ENCODE data around the gene SMTNL1. TPM values are rescaled to one million over a fixed set of nuclear protein-coding genes. Genes with fewer than 3 reads are reported as not detected.

The SMTNL1 gene
- total RNA-seq, 4 donors from 2014 or later: not detected

DNA sequence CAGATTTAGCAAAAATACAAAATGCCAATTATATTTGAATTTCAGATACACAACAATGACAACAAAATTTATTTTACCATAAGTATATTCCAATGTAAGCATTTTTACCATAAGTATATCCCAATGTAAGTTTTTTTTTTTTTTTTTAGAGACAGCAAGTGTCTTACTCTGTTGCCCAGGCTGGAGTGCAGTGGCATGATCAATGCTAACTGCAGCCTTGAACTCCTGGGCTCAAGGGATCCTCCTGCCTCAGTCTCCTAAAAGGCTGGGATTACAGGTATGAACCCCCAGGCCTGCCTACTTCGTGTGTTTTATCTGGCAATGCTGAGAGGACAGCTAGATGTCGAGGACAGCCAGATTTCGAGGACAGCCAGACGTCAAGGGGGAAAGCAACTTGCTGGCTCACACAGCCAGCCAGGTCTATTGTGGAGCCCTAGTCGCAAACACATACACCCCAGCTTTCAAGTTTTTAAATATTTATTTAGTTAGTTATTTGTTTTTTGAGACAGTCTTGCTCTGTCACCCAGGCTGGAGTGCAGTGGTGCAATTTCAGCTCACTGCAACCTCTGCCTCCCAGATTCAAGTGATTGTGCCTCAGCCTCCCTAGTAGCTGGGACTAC is 59.0 kb downstream of the SMTNL1 start:
- DNase-seq: no peak
- H3K4me1 ChIP-seq: peaks cover 6 to 35% (median 11%) of the 10 kb centered on the region in 3 donors
- H3K27ac ChIP-seq: peak overlapping the region; percentile 80 to 97 (median 92)
- no peak for TF ChIP-seq POLR2A (IDR thresholded peaks at IDR 0.05)
- TF ChIP-seq, protein P1, sequence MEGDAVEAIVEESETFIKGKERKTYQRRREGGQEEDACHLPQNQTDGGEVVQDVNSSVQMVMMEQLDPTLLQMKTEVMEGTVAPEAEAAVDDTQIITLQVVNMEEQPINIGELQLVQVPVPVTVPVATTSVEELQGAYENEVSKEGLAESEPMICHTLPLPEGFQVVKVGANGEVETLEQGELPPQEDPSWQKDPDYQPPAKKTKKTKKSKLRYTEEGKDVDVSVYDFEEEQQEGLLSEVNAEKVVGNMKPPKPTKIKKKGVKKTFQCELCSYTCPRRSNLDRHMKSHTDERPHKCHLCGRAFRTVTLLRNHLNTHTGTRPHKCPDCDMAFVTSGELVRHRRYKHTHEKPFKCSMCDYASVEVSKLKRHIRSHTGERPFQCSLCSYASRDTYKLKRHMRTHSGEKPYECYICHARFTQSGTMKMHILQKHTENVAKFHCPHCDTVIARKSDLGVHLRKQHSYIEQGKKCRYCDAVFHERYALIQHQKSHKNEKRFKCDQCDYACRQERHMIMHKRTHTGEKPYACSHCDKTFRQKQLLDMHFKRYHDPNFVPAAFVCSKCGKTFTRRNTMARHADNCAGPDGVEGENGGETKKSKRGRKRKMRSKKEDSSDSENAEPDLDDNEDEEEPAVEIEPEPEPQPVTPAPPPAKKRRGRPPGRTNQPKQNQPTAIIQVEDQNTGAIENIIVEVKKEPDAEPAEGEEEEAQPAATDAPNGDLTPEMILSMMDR (IDR thresholded peaks at IDR 0.05): no peak
- intact Hi-C loops (cut with DNase I): no loop called here
- H3K27me3 ChIP-seq: no peaks in the 10 kb centered on the region
- H3K9me3 ChIP-seq: no peaks in the 10 kb centered on the region
- WGBS, 2 donors: 63 to 75% methylated on average over 2 of the region's 5 CpGs
- H3K36me3 ChIP-seq: no peaks in the 10 kb centered on the region
- no peak overlapping the region for H3K4me3 ChIP-seq

DNA sequence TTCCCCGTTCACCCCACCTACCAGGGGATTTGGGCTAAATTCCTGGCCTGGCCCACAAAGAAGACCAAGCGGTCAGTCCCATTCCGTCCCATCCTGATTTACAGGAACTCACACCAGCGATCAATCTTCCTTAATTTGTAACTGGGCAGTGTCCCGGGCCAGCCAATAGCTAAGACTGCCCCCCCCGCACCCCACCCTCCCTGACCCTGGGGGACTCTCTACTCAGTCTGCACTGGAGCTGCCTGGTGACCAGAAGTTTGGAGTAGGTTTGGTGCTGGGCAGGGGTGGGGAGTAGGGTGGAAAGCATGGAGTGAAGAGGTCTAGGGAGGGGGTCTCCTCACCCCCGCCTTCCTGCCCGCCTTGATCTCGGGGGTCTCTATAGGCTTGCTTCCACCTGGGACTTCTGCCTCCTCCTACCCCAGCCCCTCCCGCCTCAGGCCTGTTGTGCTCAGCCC is 60.1 kb downstream of the SMTNL1 start, which contains the start of gene SERPING1:
Gene SERPING1, plus strand, starts transcription at position 225 of the 455 bp plus-strand sequence. CDS start 586 bp downstream, outside the sequence.
- no peak for DNase-seq
- H3K4me3 ChIP-seq: peak within 1 kb of the TSS; percentile 37 to 70 (median 62)
- H3K27me3 ChIP-seq: no peaks in the 10 kb centered on the region
- whole genome bisulfite sequencing, 2 donors: 30 to 35% methylated on average over 6 to 8 of the region's 10 CpGs
- TF ChIP-seq POLR2A (IDR thresholded peaks at IDR 0.05): peak in 1 of 4 donors; percentile 43
- TF ChIP-seq, protein P1 (IDR thresholded peaks at IDR 0.05): no peak
- H3K36me3 ChIP-seq: no peaks in the 10 kb centered on the region
- no peaks in the 10 kb centered on the region for H3K9me3 ChIP-seq
- H3K27ac ChIP-seq: peak within 1 kb of the TSS; percentile 80 to 97 (median 92)
- intact Hi-C loops (cut with DNase I): no loop called here
- H3K4me1 ChIP-seq: peaks cover 6 to 35% (median 11%) of the 10 kb centered on the region in 3 donors

DNA sequence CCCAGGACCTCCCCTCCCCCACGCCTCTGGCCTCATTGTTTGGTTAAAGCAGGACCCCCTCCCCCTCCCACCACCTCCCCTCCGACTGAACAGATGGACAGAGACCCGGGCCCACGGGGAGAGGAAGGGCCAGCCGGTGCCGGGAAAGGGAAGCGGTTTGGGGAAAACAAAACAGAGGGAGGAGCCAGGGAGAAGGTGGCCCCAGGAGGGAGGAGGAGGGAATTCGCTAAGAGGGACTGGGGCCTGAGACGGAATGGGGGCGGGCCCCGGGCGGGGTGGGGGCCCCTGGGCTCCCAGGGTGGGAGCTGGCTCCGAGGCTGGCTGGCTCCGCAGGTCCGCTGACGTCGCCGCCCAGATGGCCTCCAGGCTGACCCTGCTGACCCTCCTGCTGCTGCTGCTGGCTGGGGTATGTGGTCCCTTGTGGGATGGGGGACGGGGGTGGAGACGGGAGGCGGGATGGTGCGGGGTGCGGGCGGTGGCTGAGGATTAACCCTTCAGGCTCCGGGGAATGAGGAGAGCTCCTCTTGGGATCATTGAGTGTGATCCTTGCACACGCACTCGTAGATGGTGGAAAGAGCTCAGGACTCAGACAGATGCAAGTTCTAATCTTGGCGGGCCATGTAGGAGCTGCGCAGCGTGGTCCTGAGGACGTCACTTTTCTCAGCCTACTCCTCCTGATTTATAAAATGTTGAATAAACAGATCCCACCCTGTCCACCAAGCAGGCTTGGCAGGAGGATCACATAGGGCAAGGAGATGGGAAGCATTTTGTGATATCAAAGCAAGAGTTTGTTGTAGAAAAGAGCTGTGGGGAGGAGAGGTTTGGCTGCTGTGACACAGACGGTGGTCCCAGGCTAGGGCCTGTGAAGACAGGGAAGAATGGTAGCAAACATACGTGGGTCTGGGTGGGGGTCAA is 60.8 kb downstream of the SMTNL1 start:
- H3K4me3 ChIP-seq: peak overlapping the region; percentile 37 to 70 (median 62)
- H3K36me3 ChIP-seq: no peaks in the 10 kb centered on the region
- TF ChIP-seq POLR2A (IDR thresholded peaks at IDR 0.05): no peak
- TF ChIP-seq, protein P1 (IDR thresholded peaks at IDR 0.05): no peak
- no peaks in the 10 kb centered on the region for H3K27me3 ChIP-seq
- H3K4me1 ChIP-seq: peaks cover 6 to 35% (median 11%) of the 10 kb centered on the region in 3 donors
- DNase-seq: no peak
- H3K27ac ChIP-seq: peak overlapping the region; percentile 80 to 97 (median 92)
- H3K9me3 ChIP-seq: no peaks in the 10 kb centered on the region
- intact Hi-C loops (cut with DNase I): no loop called here
- 0 to 12% methylated on average over 2 to 19 of the region's 33 CpGs for WGBS, 2 donors

DNA sequence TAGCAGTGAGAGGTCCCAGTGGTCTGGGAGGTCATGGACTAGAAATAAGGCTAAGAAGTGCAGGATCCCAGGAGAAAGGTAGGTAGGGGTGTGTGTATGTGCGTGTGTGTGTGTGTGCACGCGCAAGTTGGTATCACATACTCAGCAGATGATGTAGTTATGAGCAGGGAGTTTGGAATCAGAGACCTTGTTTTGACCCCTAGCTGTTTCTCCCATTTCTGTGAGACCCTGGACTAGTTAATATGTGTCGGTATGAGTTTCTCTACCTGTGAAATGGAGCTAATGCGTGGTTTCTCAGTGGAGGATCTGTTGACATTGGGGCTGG is 61.4 kb downstream of the SMTNL1 start:
- 56 to 82% methylated on average over 5 of the region's 5 CpGs for WGBS, 2 donors
- no peak for DNase-seq
- intact Hi-C loops (cut with DNase I): no loop called here
- Histone ChIP-seq H3K36me3 (no peaks in the 10 kb centered on the region), H3K27me3 (no peaks in the 10 kb centered on the region), H3K9me3 (no peaks in the 10 kb centered on the region), H3K27ac (peak overlapping the region; percentile 80 to 97 (median 92)), H3K4me3 (peak overlapping the region; percentile 37 to 70 (median 62)), H3K4me1 (peaks cover 6 to 35% (median 11%) of the 10 kb centered on the region in 3 donors)
- TF ChIP-seq POLR2A (IDR thresholded peaks at IDR 0.05): no peak
- TF ChIP-seq, protein P1 (IDR thresholded peaks at IDR 0.05): no peak

DNA sequence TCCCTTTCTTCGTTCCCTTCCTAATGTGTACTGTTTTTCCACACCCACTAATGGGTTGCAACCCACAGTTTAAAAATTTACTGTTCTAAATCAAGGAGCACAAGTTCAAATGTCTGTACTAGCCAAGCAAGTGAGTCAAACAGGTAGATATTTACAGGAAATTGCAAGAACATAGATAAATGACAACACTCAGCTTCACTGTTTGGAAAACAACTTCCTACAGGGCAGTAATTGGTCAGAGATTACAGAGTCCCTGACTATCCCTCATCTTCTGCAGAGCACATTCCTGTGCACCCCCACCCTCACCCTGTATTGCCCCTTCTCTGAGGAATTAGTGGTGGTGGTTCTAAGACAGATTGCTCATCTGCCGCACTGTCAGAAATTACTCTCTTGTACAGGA is 62.0 kb downstream of the SMTNL1 start:
- no peaks in the 10 kb centered on the region for H3K36me3 ChIP-seq
- no peaks in the 10 kb centered on the region for H3K27me3 ChIP-seq
- peak overlapping the region in 2 of 4 donors; percentile 56 to 70 for H3K4me3 ChIP-seq
- peaks cover 6 to 35% (median 11%) of the 10 kb centered on the region in 3 donors for H3K4me1 ChIP-seq
- peak overlapping the region in 3 of 4 donors; percentile 90 to 97 (median 93) for H3K27ac ChIP-seq
- no peaks in the 10 kb centered on the region for H3K9me3 ChIP-seq
- DNase-seq: no peak
- TF ChIP-seq, protein P1 (IDR thresholded peaks at IDR 0.05): no peak
- TF ChIP-seq POLR2A (IDR thresholded peaks at IDR 0.05): no peak
- WGBS, 2 donors: 15 to 65% methylated on average over 2 of the region's 2 CpGs
- intact Hi-C loops (cut with DNase I): no loop called here

Measured in esophagus squamous epithelium (tissue), 5 donors.